Measurements from ENCODE around the gene AFF2.

The AFF2 gene

DNA sequence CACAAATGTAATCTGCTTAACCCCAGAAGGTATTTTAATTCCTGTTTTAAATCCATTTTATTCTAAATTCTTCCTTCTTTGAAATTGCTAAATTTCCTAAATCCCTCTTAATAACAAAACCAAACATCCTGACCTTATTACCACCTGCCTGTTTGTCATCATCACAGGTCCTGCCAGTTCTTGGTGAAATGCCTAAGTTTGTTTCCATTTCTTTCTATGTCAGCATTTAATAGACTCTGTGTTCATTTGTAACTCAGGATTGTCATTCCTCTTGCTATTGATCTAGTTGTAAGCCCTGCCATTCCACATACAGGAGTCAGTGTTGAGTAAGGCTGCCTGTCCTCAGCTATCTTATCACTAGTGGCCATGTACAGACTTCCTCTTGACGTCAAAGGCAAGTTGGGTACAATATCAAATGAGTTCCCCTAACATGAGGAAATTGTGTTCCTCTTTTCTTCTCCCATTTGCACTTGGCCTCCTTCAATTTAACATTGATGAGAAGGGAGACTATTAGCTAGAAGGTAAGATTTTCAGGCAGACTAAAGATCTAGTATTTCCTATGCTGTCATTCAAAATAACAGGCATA lies 440.1 kb downstream of the AFF2 start:
- TF ChIP-seq L3MBTL2 (conservative IDR thresholded peaks at IDR 0.05) (no peak), HDGF (IDR thresholded peaks at IDR 0.05; ENCODE audit: borderline replicate concordance) (no peak), SUZ12 (IDR thresholded peaks at IDR 0.05) (no peak), ELF4 (IDR thresholded peaks at IDR 0.05) (no peak), SP1 (IDR thresholded peaks at IDR 0.05) (no peak), ARNT (IDR thresholded peaks at IDR 0.05) (no peak), FOXA1 (IDR thresholded peaks at IDR 0.05) (no peak), BHLHE40 (IDR thresholded peaks at IDR 0.05; ENCODE audit: borderline replicate concordance) (no peak), NFRKB (IDR thresholded peaks at IDR 0.05) (no peak)
- POLR2A ChIA-PET, result no interaction called here
- DNase-seq (ENCODE audit: extremely low spot score), result no peak
- CTCF ChIA-PET, result no interaction called here

DNA sequence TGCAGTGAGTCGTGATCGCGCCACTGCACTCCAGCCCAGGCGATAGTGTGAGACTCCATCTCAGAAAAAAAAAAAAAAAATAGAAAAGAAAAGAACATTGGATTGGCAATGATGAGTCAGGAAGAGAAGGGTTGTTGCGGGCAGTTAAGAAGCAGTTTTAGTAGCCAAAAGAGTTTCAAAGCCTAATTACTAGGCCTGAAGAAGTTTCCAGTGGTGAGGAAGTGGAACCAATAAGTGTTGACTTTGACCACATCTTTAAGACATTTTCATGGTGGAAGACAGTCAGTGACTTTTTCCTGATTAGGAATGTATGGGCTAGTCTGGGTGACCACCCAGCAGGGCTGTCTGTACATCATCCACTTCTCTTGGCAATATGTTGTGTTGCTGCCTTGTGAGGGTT lies 442.3 kb downstream of the AFF2 start:
- ChIA-PET CTCF (no interaction called here), POLR2A (no interaction called here)
- DNase-seq (ENCODE audit: extremely low spot score), result no peak
- no peak for TF ChIP-seq CTBP1 (IDR thresholded peaks at IDR 0.05; ENCODE audit: borderline replicate concordance)
- TF ChIP-seq FOXA1 (IDR thresholded peaks at IDR 0.05), result no peak
- no peak for TF ChIP-seq SUZ12 (IDR thresholded peaks at IDR 0.05)
- no peak for TF ChIP-seq HDGF (IDR thresholded peaks at IDR 0.05; ENCODE audit: borderline replicate concordance)
- TF ChIP-seq, protein P1, sequence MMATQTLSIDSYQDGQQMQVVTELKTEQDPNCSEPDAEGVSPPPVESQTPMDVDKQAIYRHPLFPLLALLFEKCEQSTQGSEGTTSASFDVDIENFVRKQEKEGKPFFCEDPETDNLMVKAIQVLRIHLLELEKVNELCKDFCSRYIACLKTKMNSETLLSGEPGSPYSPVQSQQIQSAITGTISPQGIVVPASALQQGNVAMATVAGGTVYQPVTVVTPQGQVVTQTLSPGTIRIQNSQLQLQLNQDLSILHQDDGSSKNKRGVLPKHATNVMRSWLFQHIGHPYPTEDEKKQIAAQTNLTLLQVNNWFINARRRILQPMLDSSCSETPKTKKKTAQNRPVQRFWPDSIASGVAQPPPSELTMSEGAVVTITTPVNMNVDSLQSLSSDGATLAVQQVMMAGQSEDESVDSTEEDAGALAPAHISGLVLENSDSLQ (IDR thresholded peaks at IDR 0.05), result no peak
- TF ChIP-seq ELF4 (IDR thresholded peaks at IDR 0.05), result no peak
- no peak for TF ChIP-seq FOXK2 (IDR thresholded peaks at IDR 0.05)
- no peak for TF ChIP-seq ZNF384 (IDR thresholded peaks at IDR 0.05)
- TF ChIP-seq L3MBTL2 (conservative IDR thresholded peaks at IDR 0.05), result no peak
- TF ChIP-seq LEF1 (IDR thresholded peaks at IDR 0.05; ENCODE audit: borderline replicate concordance), result no peak
- TF ChIP-seq FOXM1 (IDR thresholded peaks at IDR 0.05; ENCODE audit: borderline replicate concordance), result no peak
- no peak for TF ChIP-seq ARNT (IDR thresholded peaks at IDR 0.05)

- TF ChIP-seq BHLHE40 (IDR thresholded peaks at IDR 0.05; ENCODE audit: borderline replicate concordance), result no peak
- no peak for TF ChIP-seq HDGF (IDR thresholded peaks at IDR 0.05; ENCODE audit: borderline replicate concordance)
- TF ChIP-seq L3MBTL2 (conservative IDR thresholded peaks at IDR 0.05), result no peak
- TF ChIP-seq FOXA1 (IDR thresholded peaks at IDR 0.05), result no peak
- TF ChIP-seq CTBP1 (IDR thresholded peaks at IDR 0.05; ENCODE audit: borderline replicate concordance), result no peak
- no peak for TF ChIP-seq SUZ12 (IDR thresholded peaks at IDR 0.05)
- TF ChIP-seq NFRKB (IDR thresholded peaks at IDR 0.05), result no peak
- TF ChIP-seq, protein P1 (IDR thresholded peaks at IDR 0.05), result no peak
- TF ChIP-seq LEF1 (IDR thresholded peaks at IDR 0.05; ENCODE audit: borderline replicate concordance), result no peak
- TF ChIP-seq ZNF384 (IDR thresholded peaks at IDR 0.05), result no peak
- no peak for TF ChIP-seq TARDBP (IDR thresholded peaks at IDR 0.05)
- TF ChIP-seq FOXK2 (IDR thresholded peaks at IDR 0.05), result no peak
- TF ChIP-seq SP1 (IDR thresholded peaks at IDR 0.05), result no peak
- TF ChIP-seq ELF4 (IDR thresholded peaks at IDR 0.05), result no peak
- no peak for TF ChIP-seq ARNT (IDR thresholded peaks at IDR 0.05)
- no peak for TF ChIP-seq FOXM1 (IDR thresholded peaks at IDR 0.05; ENCODE audit: borderline replicate concordance)
- CTCF ChIA-PET, result interaction anchor here (0.7 kb wide), 1 partner anchor 115 kb away, joined by 3 read pairs; no protein-coding TSS in a partner anchor
- POLR2A ChIA-PET, result no interaction called here
- DNase-seq (ENCODE audit: extremely low spot score), result no peak
Measured at GRCh38 chrX:148947399-148947975, 447.1 kb downstream of the AFF2 start.

DNA sequence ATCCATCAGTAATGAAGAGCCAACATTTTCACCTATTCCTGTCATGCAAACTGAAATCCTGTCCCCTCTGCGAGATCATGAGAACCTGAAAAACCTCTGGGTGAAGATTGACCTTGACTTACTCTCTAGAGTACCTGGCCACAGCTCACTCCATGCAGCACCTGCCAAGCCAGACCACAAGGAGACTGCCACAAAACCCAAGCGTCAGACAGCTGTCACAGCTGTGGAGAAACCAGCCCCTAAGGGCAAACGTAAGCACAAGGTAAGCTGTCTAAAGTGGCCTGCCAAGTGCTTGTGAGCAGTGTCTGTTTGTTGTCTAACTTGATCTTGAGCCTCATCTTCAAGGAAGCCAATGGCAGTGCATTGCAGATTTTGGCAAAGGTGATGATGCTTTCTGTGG lies 455.9 kb downstream of the AFF2 start:
- DNase-seq (ENCODE audit: extremely low spot score), result no peak
- ChIA-PET POLR2A (no interaction called here), CTCF (no interaction called here)
- TF ChIP-seq FOXK2 (IDR thresholded peaks at IDR 0.05) (no peak), ARNT (IDR thresholded peaks at IDR 0.05) (no peak), L3MBTL2 (conservative IDR thresholded peaks at IDR 0.05) (no peak), SUZ12 (IDR thresholded peaks at IDR 0.05) (no peak), LEF1 (IDR thresholded peaks at IDR 0.05; ENCODE audit: borderline replicate concordance) (no peak), TARDBP (IDR thresholded peaks at IDR 0.05) (no peak), NFRKB (IDR thresholded peaks at IDR 0.05) (no peak), ZNF384 (IDR thresholded peaks at IDR 0.05) (no peak), SP1 (IDR thresholded peaks at IDR 0.05) (no peak), ELF4 (IDR thresholded peaks at IDR 0.05) (no peak), CTBP1 (IDR thresholded peaks at IDR 0.05; ENCODE audit: borderline replicate concordance) (no peak), BHLHE40 (IDR thresholded peaks at IDR 0.05; ENCODE audit: borderline replicate concordance) (no peak), FOXM1 (IDR thresholded peaks at IDR 0.05; ENCODE audit: borderline replicate concordance) (no peak), HDGF (IDR thresholded peaks at IDR 0.05; ENCODE audit: borderline replicate concordance) (no peak), FOXA1 (IDR thresholded peaks at IDR 0.05) (no peak)
- TF ChIP-seq, protein P1 (IDR thresholded peaks at IDR 0.05), result no peak

DNA sequence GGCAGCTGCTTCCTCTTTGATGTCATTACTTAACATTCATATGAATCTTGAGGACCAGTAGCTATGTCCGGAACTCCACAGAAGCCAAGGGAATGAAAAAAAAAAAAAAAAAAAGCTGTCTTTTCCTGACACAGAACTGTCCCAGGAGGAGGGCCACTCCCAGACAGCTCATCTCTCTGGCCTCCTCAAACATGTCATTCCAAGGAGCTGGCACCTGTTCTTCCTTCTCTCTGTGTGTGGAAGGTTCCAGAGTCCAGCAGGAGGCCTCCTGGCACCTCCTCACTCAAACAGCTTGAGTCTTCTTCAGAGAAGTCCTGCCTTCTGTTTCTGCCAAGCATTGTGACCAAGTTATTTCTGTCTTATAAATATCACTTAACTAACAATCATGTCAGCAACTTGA lies 458.5 kb downstream of the AFF2 start:
- ChIA-PET POLR2A (no interaction called here), CTCF (interaction anchor here (0.7 kb wide), 1 partner anchor 338 kb away, joined by 3 read pairs; no protein-coding TSS in a partner anchor)
- DNase-seq (ENCODE audit: extremely low spot score), result no peak
- TF ChIP-seq NFRKB (IDR thresholded peaks at IDR 0.05), result no peak
- no peak for TF ChIP-seq TARDBP (IDR thresholded peaks at IDR 0.05)
- no peak for TF ChIP-seq HDGF (IDR thresholded peaks at IDR 0.05; ENCODE audit: borderline replicate concordance)
- TF ChIP-seq ZNF384 (IDR thresholded peaks at IDR 0.05), result no peak
- no peak for TF ChIP-seq SUZ12 (IDR thresholded peaks at IDR 0.05)
- no peak for TF ChIP-seq ELF4 (IDR thresholded peaks at IDR 0.05)
- no peak for TF ChIP-seq CTBP1 (IDR thresholded peaks at IDR 0.05; ENCODE audit: borderline replicate concordance)
- no peak for TF ChIP-seq ARNT (IDR thresholded peaks at IDR 0.05)
- TF ChIP-seq, protein P1 (IDR thresholded peaks at IDR 0.05), result no peak
- TF ChIP-seq SP1 (IDR thresholded peaks at IDR 0.05), result no peak
- TF ChIP-seq FOXA1 (IDR thresholded peaks at IDR 0.05), result no peak
- TF ChIP-seq FOXM1 (IDR thresholded peaks at IDR 0.05; ENCODE audit: borderline replicate concordance), result no peak
- no peak for TF ChIP-seq BHLHE40 (IDR thresholded peaks at IDR 0.05; ENCODE audit: borderline replicate concordance)
- TF ChIP-seq FOXK2 (IDR thresholded peaks at IDR 0.05), result no peak
- TF ChIP-seq L3MBTL2 (conservative IDR thresholded peaks at IDR 0.05), result no peak
- TF ChIP-seq LEF1 (IDR thresholded peaks at IDR 0.05; ENCODE audit: borderline replicate concordance), result no peak
